Activated naive CD4-positive, alpha-beta T cell treated with anti-CD3 and anti-CD28 coated beads, Interleukin-2, amount 50 U/mL, for 72 hours (primary cell): Measurements from ENCODE around the gene PRB2. TPM values are rescaled to one million over a fixed set of nuclear protein-coding genes. Genes with fewer than 3 reads are reported as not detected.
"Not testable (repeated sequence)": the region's sequence is repeated elsewhere in the genome, so short reads cannot be mapped to it uniquely, and the experiment has no call there.

Experiments
- ATAC-seq, 2 donors: fragments of 150-1000 bp; cut with Tn5 transposase; 2 replicates each; pipeline ENCODE4 v1.10.0; 2021; ENCODE audit warnings: mild to moderate bottlenecking in 2 of 2, moderate library complexity in 2 of 2
- DNase-seq, 2 donors: peaks; one replicate each; pipeline ENCODE4 v3.0.0; 2021 to 2022; ENCODE audit warnings: low spot score in 2 of 2
- H3K27ac Mint-ChIP-seq, 2 donors: one replicate each; pipeline ENCODE4 v1.8.0; 2022; ENCODE audit warnings: mild to moderate bottlenecking in 2 of 2, mixed read lengths in 2 of 2
- H3K36me3 Mint-ChIP-seq, 2 donors: one replicate each; pipeline ENCODE4 v1.8.0; 2022; ENCODE audit warnings: mixed read lengths in 2 of 2
- H3K9me3 Mint-ChIP-seq, 2 donors: one replicate each; pipeline ENCODE4 v1.8.0; 2022; ENCODE audit warnings: mixed read lengths in 2 of 2
- total RNA-seq, 2 donors: library from RNA; stranded (reverse); gene quantifications; one replicate each; pipeline ENCODE4 v1.2.3, GENCODE V29; 2022

Gene PRB2
- not detected for total RNA-seq

DNA sequence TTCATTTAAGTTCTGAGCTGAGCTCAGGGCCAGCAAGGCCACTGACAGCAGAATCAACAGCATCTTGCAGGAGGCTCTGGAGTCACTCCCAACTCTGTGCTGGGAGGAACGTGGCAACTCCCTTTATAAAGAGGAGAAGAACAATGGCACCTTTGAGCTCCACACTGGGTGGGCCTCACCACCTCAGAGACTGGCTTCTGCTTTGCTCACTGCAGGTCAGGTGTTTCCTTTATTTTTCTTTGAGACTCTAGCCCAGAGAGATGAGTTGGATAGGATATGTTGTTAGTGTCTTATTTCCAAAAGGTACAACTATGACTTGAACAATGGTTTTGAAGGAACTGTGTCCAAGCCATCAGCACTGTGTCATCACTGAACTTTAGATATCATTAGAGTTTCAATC is at the start of gene PRB2:
Gene PRB2, minus strand, starts transcription at position 101 of the 400 bp plus-strand sequence. Its CDS starts 38 bp downstream, at position 63.
- not testable (repeated sequence) for DNase-seq, H3K9me3 Mint-ChIP-seq, H3K27ac Mint-ChIP-seq, ATAC-seq, H3K36me3 Mint-ChIP-seq

DNA sequence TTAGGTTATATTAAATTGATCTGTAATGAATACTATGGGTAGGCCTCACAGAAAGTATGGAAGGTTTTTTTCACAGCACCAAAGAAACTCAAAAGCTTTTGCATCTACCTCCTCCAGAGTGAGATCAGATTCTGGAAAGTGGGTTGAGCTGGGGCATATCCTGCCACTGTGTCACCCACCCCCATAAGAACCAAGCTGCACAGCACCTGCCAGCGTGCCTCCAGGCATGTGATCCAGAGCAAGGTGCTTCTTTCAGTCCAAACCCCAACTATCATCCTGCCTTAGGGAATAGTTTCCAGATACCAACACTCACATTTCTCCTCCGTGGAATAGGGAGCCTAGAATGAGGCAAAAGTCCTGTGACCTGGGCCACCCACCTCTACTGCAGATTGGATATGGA is 42.6 kb upstream of the PRB2 start:
- ATAC-seq (no peak), DNase-seq (no peak)
- H3K9me3 Mint-ChIP-seq, result no peaks in the 10 kb centered on the region
- H3K36me3 Mint-ChIP-seq, result no peaks in the 10 kb centered on the region
- no peak overlapping the region for H3K27ac Mint-ChIP-seq

DNA sequence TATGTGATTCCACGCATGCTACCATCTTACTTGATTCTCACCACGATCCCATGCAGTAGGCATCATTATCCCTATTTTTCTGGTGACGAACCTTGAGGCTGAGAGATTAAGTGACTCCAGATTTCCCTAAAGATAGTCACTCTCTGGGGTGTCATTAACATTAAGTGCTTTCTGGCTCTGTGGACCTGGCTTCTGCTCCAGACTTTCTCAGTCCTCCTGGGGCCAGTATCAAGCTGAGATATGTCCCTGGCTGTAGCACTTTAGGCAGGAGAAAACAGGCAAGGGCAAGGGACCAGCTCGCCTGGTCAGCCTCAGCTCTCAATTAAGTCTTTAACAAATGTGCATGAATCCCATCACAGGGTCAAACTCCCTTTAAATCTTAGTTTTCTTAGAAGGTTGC is 38.3 kb upstream of the PRB2 start:
- Mint-ChIP-seq H3K9me3 (no peaks in the 10 kb centered on the region), H3K36me3 (no peaks in the 10 kb centered on the region), H3K27ac (no peak overlapping the region)
- DNase-seq, result no peak
- ATAC-seq, result no peak

DNA sequence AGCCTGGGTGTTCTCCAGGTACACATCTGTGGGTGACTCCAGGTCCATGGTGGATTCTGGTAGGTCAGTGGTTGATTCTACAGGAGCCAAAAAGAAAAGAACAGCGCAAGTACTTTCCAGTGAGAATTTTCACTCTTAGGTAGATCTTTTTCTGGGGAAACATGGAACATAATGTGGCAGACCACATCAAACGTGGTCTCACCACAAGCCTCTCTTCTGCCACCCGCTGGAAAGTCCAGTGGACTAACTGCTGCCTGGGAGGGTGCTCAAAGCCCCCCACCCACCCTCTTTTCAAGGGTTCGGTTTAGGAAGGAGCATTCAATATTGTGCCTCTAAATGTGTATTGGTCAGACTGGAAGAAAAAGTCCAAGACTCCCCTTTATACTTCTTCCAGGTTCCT is 36.1 kb upstream of the PRB2 start:
- ATAC-seq, result no peak
- peak overlapping the region in 1 of 2 donors; percentile 20 for H3K27ac Mint-ChIP-seq
- H3K9me3 Mint-ChIP-seq, result no peaks in the 10 kb centered on the region
- H3K36me3 Mint-ChIP-seq, result no peaks in the 10 kb centered on the region
- no peak for DNase-seq

DNA sequence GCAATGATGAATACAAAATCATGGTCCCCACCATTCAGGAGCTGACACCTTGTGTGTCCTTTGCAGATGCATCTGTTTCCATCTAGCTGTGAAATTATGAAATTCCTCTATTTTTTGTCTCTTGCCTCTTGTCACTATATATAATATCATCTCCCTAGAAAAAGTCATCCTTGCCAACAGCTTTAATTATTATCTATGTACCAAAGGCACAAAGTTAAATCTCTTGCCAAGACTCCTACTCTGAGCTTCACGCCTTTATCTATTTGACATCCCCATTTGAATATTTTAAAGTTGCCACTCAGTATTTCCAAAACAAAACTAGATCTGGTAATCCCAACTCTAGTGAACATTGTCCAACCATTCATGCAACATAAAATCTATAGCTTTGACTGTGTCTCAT is 32.0 kb upstream of the PRB2 start:
- Mint-ChIP-seq H3K36me3 (no peaks in the 10 kb centered on the region), H3K27ac (no peak overlapping the region), H3K9me3 (peaks cover 4% of the 10 kb centered on the region in 2 donors)
- DNase-seq (no peak), ATAC-seq (no peak)

DNA sequence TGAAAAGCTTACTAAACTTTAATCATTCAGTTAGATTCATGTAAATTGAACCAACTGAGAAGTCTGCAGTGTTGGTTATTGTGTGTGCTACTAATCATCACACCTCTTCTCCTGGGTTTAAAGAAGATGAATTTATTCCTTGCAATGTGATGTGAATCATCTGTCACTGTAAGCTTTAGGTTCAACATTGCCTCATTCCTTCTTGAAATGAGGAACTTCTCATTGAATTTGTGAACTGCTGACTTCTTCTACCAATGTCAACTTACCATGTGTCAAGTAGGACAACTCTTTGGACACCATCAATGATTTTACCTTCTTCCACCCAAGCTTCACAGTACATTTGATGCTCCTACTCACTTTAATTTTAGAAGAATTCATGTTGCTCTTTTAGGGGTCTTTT is 17.4 kb upstream of the PRB2 start:
- H3K9me3 Mint-ChIP-seq, result peaks cover 15 to 16% of the 10 kb centered on the region in 2 donors
- peaks cover 6 to 29% of the 10 kb centered on the region in 2 donors for H3K36me3 Mint-ChIP-seq
- ATAC-seq, result no peak
- H3K27ac Mint-ChIP-seq, result no peak overlapping the region
- DNase-seq, result no peak

DNA sequence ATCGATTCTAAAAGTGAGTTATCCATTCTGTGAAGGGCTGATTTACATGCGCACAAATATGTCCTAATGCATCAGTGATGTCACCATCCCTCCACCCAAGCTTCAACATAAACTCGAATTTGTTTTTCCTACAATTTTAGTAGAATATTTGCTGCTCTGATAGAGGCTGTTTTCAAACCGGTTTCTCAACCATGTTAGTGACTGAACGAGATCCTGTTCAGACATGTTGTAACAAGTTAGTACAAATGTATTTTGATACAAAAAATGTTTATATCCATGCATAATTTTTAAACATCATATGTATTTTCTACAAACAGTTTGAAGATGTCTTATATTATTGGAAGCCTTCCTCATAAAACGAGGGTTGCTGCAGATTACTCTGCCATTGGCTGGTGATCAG is 12.7 kb upstream of the PRB2 start:
- Mint-ChIP-seq H3K27ac (no peak overlapping the region), H3K36me3 (peaks cover 0 to 14% of the 10 kb centered on the region in 2 donors), H3K9me3 (peaks cover 9 to 10% of the 10 kb centered on the region in 2 donors)
- DNase-seq, result no peak
- ATAC-seq, result no peak

DNA sequence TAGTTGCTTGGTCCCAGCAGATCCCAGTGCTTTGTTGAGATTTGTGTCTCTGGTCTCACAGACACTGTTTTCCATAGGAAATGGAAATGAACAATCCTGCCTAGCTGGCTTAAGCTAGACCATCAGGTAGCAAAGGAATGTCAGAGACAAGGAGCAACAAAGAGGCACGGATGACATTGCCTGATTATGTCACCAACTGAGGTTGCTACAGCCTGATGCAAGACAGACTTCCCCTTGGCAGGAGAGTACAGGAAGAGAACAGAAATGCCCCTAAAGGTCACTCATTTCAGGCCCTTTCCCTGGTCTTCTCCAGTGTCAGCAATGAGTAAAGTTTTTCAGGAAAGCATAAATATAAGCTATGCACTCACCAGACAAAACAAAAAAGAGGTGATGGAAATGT is 2.0 kb upstream of the PRB2 start:
- no peaks in the 10 kb centered on the region for H3K36me3 Mint-ChIP-seq
- no peak for ATAC-seq
- H3K9me3 Mint-ChIP-seq, result no peaks in the 10 kb centered on the region
- H3K27ac Mint-ChIP-seq, result no peak overlapping the region
- no peak for DNase-seq

DNA sequence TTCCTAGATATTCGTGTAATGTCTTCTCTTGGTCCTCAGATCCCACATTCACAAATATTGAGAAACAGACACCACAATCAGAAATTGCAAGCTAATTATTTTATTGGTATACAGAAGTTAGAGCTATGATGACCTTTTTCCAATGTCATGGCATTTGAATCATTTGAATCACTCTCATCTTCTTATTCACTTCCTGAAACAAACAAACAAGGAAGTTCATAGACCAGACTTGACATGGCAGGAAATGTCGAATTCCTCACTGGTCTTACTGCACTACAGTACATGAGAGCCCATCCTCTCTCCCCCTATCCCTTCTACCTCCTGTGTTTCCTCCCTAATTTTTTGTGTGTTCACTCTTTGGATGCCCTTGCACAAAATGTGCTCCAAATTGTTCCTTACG is 3.9 kb downstream of the PRB2 start:
- H3K9me3 Mint-ChIP-seq, H3K27ac Mint-ChIP-seq, H3K36me3 Mint-ChIP-seq, ATAC-seq, DNase-seq: not testable (repeated sequence)

DNA sequence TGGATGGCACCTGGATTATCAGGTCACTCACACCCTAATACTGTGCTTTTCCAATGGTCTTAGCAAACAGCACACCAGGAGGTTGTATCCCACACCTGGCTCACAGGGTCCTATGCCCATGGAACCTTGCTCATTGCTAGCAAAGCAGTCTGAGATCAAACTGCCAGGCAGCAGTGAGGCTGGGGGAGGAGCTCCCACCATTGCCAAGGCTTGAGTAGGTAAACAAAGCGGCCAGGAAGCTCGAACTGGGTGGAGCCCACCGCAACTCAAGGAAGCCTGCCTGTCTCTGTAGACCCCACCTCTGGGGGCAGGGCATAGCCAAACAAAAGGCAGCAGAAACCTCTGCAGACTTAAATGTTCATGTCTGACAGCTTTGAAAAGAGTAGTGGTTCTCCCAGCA is 17.9 kb downstream of the PRB2 start:
- H3K9me3 Mint-ChIP-seq, result peaks cover 12 to 42% of the 10 kb centered on the region in 2 donors
- ATAC-seq, DNase-seq, H3K27ac Mint-ChIP-seq: not testable (repeated sequence)
- H3K36me3 Mint-ChIP-seq, result peaks cover 23 to 38% of the 10 kb centered on the region in 2 donors

DNA sequence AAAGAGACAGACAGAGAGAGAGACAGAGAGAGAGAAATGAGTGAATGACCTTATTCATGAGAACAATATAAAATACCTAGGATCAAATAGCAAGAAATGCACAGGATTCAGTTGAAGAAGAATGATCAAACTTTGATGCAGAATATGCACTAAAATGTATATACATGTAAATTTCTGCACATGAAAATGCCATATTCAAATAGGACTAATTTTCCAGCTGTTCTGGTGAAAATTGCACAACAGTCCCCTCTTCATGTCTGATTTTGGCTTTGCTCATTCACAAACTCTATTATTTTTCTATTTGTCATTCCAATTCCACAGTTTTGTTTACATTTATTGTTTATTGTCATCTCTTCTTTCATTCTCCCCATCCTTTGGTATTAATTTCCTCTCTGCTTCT is 34.2 kb downstream of the PRB2 start:
- Mint-ChIP-seq H3K27ac (no peak overlapping the region), H3K36me3 (no peaks in the 10 kb centered on the region), H3K9me3 (peaks cover 0 to 5% of the 10 kb centered on the region in 2 donors)
- ATAC-seq, result no peak
- DNase-seq, result no peak

DNA sequence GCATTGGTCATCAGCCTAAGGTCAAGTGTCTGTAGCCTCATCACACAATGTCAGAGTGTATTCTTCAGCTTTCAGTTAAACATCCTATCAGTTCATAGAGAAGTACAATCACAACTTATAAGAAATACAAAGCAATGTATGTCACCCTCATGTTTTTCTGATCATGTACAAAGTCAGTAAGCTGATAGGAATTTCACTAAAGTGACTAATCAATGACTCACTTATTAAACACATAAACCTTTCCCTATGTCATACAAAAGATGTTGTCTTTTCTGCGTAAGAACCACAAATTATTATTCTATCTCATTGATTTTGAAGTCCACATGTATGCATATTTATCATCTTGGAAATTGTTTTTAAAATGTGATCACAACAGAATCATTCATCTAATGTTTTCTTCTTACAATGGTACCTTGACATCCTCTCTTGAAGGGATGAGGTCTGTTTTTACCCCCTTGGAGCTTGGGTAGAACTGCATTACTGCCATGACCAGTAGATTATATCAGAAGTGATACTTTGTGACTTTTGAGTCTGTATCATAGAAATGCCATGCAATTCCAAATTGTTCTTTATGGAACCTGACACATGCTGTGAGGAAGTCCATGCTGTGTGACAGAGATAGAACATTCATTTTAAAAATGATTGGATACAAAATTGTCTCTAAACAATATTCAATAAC is 35.0 kb downstream of the PRB2 start:
- H3K9me3 Mint-ChIP-seq, H3K27ac Mint-ChIP-seq, H3K36me3 Mint-ChIP-seq: not testable (repeated sequence)

DNA sequence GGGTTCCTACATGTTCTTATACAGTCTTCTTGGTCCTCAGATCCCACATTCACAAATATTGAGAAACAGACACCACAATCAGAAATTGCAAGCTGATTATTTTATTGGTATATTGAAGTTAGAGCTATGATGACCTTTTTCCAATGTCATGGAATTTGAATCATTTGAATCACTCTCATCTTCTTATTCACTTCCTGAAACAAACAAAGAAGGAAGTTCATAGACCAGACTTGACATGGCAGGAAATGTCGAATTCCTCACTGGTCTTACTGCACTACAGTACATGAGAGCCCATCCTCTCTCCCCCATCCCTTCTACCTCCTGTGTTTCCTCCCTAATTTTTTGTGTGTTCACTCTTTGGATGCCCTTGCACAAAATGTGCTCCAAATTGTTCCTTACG is 43.6 kb downstream of the PRB2 start:
- DNase-seq, ATAC-seq, H3K9me3 Mint-ChIP-seq, H3K36me3 Mint-ChIP-seq, H3K27ac Mint-ChIP-seq: not testable (repeated sequence)

More for the DNA sequence above, 35.0 kb downstream of the PRB2 start:
- not testable (repeated sequence) for DNase-seq, ATAC-seq

DNA sequence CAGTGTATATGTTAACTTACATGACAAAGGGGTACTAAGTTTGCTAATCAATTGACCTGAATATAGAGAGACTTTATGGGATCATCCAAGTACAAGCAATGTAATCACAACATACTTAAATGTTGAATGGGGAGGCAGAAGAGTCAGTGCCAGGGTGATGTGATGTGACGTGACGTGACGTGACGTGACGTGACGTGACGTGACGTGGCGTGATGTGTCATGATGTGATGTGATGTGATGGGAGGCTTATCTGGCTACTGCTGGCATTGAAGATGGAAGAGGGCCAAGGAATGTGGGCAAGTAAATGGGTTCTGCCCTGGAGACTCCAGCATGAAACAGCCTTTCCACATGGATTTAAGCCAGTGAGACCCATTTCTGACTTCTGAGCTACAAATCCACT is 46.9 kb downstream of the PRB2 start:
- Mint-ChIP-seq H3K9me3 (no peaks in the 10 kb centered on the region), H3K27ac (no peak overlapping the region), H3K36me3 (no peaks in the 10 kb centered on the region)
- no peak for ATAC-seq
- no peak for DNase-seq

DNA sequence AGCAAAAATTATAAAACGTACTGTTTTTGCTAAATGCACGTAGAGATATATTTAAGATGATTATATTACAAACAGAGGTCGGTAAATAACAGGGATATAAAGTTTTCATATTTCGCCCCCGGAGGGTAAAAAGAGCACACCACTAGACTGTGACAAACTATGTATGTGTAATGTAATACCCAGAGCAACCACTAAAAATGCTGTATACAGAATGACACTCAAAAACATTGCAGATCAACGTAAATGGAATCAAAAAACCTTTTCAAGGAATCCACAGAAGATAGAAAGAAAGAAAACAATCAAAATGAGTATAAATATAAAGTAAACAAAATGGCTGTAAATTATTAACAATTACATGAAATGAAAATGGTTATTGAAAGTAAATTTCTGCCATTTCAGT is 47.6 kb downstream of the PRB2 start:
- no peak for DNase-seq
- no peaks in the 10 kb centered on the region for H3K9me3 Mint-ChIP-seq
- H3K36me3 Mint-ChIP-seq, result no peaks in the 10 kb centered on the region
- no peak overlapping the region for H3K27ac Mint-ChIP-seq
- no peak for ATAC-seq

DNA sequence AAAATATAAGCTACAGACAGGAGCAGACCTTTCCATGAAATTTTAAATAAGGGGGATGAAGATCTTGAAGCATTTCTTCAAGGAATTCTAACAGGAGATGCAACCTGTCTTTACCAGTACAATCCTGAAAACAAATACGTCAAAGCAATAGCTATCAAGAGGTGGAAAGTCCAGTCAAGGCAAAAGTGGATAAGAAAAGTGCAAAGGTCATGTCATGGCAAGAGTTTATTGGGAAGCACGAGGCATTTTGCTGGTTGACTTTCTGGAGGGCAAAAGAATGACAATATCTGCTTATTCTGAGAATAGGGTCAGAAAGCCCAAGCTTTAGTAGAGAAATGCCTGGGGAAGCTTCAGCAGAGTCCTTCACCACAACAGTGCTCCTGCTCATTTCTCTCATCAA is 50.9 kb downstream of the PRB2 start:
- no peak for DNase-seq
- Mint-ChIP-seq H3K36me3 (no peaks in the 10 kb centered on the region), H3K9me3 (no peaks in the 10 kb centered on the region), H3K27ac (no peak overlapping the region)
- no peak for ATAC-seq
